GM18870 (cell line): ENCODE results near the gene TIMP2.

Experiments used
- ATAC-seq: cut with Tn5 transposase; IDR thresholded peaks from one replicate; pipeline ENCODE4 v1.9.1; 2021; ENCODE audit warnings: moderate library complexity; ENCODE audit not compliant: unreplicated experiment

Gene TIMP2

GRCh38 chr17:78819806-78820792 is 105.1 kb downstream of the TIMP2 start:
- no peak for ATAC-seq

- ATAC-seq, result no peak
Observed at GRCh38 chr17:78819402-78819801, 105.8 kb downstream of the TIMP2 start.

- ATAC-seq, result no peak
Observed at GRCh38 chr17:78818932-78819331, 106.3 kb downstream of the TIMP2 start.

- no peak for ATAC-seq
Observed at GRCh38 chr17:78818152-78818846, 106.9 kb downstream of the TIMP2 start.

- no peak for ATAC-seq
Observed at GRCh38 chr17:78817123-78817522, 108.1 kb downstream of the TIMP2 start.

GRCh38 chr17:78815696-78816095 is 109.5 kb downstream of the TIMP2 start:
- ATAC-seq, result no peak

- ATAC-seq, result no peak
Observed at GRCh38 chr17:78812855-78813254, 112.3 kb downstream of the TIMP2 start.

GRCh38 chr17:78808163-78808562 is 117.0 kb downstream of the TIMP2 start:
- no peak for ATAC-seq

GRCh38 chr17:78806451-78806850 is 118.7 kb downstream of the TIMP2 start:
- no peak for ATAC-seq

GRCh38 chr17:78805301-78805700 is 119.9 kb downstream of the TIMP2 start:
- ATAC-seq, result no peak

- no peak for ATAC-seq
Observed at GRCh38 chr17:78804777-78805176, 120.4 kb downstream of the TIMP2 start.

GRCh38 chr17:78803186-78803845 is 121.9 kb downstream of the TIMP2 start:
- ATAC-seq, result no peak
